PFSK-1 (cell line): ENCODE data around the gene NADK.

Source experiments
- FOXP2 ChIP-seq: optimal IDR thresholded peaks from 2 replicates; pipeline ENCODE3; 2011; ENCODE audit warnings: borderline replicate concordance, control low read depth, inconsistent platforms; ENCODE audit not compliant: insufficient read depth; ENCODE audit errors: extremely low read length, extremely low read depth
- POLR2AphosphoS5 ChIP-seq: IDR thresholded peaks from 2 replicates; pipeline ENCODE4 v1.6.1; 2012; ENCODE audit warnings: low read depth, mild to moderate bottlenecking, control low read depth, low read length, moderate library complexity
- SIN3A ChIP-seq: IDR thresholded peaks from 2 replicates; pipeline ENCODE4 v1.6.1; 2012; ENCODE audit warnings: mild to moderate bottlenecking, low read length, moderate library complexity, borderline replicate concordance; ENCODE audit not compliant: insufficient read depth
- TAF1 ChIP-seq: IDR thresholded peaks from 2 replicates; pipeline ENCODE4 v1.6.1; 2012; ENCODE audit warnings: low read length, control low read depth, borderline replicate concordance; ENCODE audit not compliant: insufficient read depth
- TF ChIP-seq, protein P1 (sequence below), 2 experiments: IDR thresholded peaks; 2 replicates each; pipeline versions ENCODE4 v1.6.1 to v1.8.0; 2011 to 2012; ENCODE audit warnings: low read depth in 2 of 2, low read length in 2 of 2, control low read depth in 1 of 2, inconsistent platforms in 1 of 2, mild to moderate bottlenecking in 1 of 2, moderate library complexity in 1 of 2; ENCODE audit not compliant: insufficient read depth in 1 of 2

DNA sequence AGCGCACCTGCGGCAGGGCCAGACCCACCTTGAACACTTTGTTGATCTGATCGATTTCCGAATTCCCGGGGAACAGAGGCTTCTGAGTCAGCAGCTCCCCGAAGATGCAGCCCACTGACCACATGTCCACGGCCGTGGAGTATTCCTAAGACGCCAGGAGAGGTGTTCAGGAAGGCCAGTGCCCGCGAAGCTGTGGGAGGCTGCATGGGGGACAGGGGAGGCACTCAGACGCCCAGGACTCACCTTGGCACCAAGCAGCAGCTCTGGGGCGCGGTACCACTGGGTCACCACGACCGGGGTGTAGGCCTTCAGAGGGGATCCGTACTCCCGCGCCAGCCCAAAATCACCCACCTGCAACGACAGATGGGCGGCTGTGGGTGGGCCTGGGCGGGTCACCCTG is 74.5 kb downstream of the NADK start:
- TF ChIP-seq TAF1: no peak
- no peak for TF ChIP-seq SIN3A
- no peak for TF ChIP-seq POLR2AphosphoS5
- TF ChIP-seq, protein P1, sequence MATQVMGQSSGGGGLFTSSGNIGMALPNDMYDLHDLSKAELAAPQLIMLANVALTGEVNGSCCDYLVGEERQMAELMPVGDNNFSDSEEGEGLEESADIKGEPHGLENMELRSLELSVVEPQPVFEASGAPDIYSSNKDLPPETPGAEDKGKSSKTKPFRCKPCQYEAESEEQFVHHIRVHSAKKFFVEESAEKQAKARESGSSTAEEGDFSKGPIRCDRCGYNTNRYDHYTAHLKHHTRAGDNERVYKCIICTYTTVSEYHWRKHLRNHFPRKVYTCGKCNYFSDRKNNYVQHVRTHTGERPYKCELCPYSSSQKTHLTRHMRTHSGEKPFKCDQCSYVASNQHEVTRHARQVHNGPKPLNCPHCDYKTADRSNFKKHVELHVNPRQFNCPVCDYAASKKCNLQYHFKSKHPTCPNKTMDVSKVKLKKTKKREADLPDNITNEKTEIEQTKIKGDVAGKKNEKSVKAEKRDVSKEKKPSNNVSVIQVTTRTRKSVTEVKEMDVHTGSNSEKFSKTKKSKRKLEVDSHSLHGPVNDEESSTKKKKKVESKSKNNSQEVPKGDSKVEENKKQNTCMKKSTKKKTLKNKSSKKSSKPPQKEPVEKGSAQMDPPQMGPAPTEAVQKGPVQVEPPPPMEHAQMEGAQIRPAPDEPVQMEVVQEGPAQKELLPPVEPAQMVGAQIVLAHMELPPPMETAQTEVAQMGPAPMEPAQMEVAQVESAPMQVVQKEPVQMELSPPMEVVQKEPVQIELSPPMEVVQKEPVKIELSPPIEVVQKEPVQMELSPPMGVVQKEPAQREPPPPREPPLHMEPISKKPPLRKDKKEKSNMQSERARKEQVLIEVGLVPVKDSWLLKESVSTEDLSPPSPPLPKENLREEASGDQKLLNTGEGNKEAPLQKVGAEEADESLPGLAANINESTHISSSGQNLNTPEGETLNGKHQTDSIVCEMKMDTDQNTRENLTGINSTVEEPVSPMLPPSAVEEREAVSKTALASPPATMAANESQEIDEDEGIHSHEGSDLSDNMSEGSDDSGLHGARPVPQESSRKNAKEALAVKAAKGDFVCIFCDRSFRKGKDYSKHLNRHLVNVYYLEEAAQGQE (IDR thresholded peaks at IDR 0.05; ENCODE audit: insufficient read depth in 1 of 2, low read depth in 2 of 2, low read length in 2 of 2): no peak
- TF ChIP-seq FOXP2: no peak
